HG02885 (cell line): Measurements from ENCODE around the gene ROR2.

Source experiments
- ATAC-seq: cut with Tn5 transposase; IDR thresholded peaks from one replicate; pipeline ENCODE4 v1.9.1; 2021; ENCODE audit warnings: mild to moderate bottlenecking; ENCODE audit not compliant: unreplicated experiment, poor library complexity

ROR2 gene

DNA sequence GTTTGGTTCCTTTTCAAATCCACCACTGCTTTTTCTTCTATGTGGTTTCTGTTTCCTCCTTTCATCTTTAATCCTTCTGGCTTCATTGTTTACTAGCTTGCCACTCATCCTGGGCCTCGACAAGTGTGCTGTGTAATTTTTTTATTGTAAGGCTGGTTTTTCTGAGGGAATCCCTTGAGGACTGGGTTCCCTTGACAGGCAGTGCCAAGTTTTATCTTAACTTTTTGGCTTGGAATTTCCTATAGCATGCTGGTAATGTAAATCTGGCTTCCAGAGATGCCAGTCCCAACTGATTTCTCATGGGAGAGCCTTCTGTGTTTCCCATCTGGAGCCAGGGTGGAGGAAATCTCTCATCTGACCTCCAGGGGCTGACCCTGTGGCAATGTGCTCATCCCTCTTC, 184.7 kb downstream of the ROR2 start:
- no peak for ATAC-seq

- no peak for ATAC-seq
Observed at GRCh38 chr9:91764661-91765060, 185.4 kb downstream of the ROR2 start.

- no peak for ATAC-seq
Observed at GRCh38 chr9:91761362-91761761, 188.7 kb downstream of the ROR2 start.

GRCh38 chr9:91760906-91761305, 189.1 kb downstream of the ROR2 start:
- no peak for ATAC-seq

- ATAC-seq, result peak; percentile 54
Observed at GRCh38 chr9:91758491-91758981, 191.5 kb downstream of the ROR2 start.

DNA sequence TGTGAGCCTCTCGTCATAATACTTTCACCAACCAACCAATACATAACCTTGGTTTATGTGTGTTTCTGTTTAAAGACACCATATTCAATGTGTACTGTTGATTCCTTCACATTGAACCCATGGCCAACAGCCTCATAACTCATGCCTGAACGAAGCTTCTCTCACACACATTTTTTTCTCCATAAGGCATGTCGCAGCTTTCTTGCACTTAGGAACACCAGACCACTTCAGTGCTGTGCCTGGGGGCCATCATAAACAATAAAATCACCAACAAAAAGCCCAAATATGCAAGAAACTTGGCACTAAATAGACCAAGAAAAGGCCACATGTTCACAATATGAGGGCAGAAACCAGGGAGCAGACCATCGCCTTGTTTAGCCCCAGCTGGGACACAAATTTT, 192.2 kb downstream of the ROR2 start:
- ATAC-seq, result no peak

- no peak for ATAC-seq
Observed at GRCh38 chr9:91756510-91756780, 193.6 kb downstream of the ROR2 start.

DNA sequence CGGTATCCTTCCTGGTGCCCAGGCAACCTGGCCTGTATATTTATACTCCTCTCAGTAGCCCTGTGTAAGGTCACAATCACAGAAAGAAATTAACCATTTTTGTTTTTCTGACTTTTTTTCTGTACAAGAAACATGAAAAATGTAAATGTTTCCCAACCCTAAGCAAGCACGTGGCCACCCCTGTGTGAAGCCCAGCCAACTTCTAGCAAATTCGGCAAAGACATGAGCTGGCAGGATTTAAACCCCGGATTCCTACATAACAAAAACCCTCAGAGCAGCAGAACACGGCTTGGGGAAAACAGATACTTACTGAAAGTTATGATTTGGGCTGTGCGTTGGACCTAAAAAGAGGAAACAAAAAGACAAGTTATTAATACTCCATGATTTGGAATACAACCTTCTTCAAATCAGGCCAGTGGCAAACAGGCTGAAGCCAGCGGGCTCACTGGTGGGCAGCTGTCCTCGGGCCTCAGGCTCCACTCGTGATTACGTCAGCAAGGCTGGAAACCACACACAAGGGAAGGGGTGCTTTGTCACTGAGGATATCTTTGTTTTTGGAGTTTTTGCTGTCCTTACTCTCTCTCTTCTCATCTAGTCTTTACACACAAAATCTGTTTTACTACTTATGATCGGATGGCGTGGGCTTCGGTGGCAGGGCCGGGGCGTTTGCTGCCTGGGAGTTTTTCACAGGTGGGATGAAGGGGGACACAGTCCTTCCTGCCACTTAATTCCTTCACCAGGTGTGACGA, 194.1 kb downstream of the ROR2 start:
- no peak for ATAC-seq

- ATAC-seq, result no peak
Observed at GRCh38 chr9:91753711-91754110, 196.3 kb downstream of the ROR2 start.

DNA sequence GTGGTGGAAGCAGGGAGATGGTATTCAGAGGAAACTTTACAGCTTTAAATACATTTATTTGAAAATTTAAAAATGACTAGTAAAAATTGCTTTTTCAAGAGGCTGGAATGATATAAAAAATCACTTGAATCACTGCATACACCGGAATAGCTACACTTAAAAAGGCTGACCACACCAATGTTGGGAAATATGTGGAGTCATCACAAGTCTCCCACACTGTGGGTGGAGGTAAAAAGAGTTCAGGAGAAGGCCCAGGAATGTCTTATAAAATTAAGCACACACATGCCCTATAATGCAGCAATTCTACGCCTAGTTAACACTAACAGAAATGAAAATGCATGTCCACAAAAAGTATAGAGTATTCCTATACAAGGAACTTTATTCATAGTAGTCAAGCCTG, 198.1 kb downstream of the ROR2 start:
- ATAC-seq, result no peak

GRCh38 chr9:91750343-91750742, 199.7 kb downstream of the ROR2 start:
- ATAC-seq, result no peak

DNA sequence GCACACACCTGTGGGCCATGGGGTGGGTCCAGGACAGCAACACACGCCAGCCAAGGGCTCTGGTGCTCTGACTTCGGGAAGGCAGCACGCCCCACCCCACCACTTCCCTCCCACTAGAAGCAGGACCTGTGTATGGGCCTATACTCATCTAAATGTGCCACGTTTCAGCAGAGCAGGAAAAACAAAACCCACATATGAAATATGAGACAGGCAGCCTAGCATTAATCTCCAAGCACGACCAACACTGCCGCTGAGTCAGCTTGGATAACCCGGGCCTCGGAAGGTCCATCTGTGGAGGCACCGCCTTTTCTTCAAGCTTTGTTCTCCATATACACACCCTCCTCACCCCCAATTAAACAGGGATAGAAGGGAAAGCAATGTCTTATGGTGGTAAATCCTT, 203.1 kb downstream of the ROR2 start:
- no peak for ATAC-seq

GRCh38 chr9:91746357-91746756, 203.7 kb downstream of the ROR2 start:
- no peak for ATAC-seq

GRCh38 chr9:91744114-91744513, 205.9 kb downstream of the ROR2 start:
- no peak for ATAC-seq

- no peak for ATAC-seq
Observed at GRCh38 chr9:91741522-91741921, 208.5 kb downstream of the ROR2 start.

- ATAC-seq, result no peak
Observed at GRCh38 chr9:91740701-91741100, 209.3 kb downstream of the ROR2 start.

DNA sequence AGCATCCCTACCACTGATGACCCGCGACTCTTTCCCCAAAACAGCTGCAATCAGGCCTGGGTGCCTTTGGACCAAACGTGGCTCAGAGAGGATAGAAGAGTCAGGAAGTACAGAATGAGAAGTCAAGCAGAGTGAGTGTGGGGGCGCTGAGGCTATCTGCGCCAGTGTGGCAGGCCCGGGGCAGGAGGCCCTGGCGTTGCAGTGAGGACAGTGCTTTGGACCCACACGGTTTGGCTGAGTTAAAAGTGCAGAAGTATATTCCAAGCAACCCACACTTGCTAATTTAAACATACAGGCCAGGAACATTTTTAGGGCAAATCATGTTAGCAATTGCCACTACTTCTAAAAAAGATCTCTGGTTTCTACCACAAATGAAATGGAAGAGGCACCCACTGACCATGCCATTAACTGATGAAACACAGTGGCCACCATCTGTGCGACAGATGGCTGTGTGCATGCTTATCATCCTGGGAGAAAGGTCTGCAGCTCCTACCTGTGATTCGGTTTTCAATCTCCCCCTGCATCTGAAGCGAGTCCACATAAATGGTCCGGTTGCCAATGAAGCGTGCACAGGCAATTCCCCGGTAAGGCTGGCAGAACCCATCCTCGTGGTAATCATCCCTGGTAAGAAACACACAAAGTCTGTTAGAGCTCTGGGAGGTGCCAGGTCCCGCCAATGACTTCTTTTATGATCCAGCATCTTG, 213.0 kb downstream of the ROR2 start:
- no peak for ATAC-seq

DNA sequence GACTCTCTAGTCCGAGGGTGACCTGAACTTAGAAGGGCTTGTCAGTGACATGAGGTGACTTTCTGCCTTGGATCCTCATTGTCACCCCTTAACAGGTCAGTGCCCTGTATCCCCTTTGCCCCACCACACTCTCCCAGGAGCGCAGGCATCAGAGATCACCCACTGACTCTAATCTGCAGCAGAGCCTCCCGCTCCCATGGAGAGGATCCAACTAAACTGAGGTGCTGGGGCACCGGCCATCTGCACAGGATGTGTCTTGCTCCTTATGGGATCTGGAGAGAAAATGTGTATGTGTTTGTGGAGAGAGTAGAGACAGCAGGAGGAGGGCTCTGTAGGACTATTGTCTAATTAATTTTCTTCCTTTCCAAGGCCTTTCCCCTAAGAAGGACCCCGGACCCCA, 213.7 kb downstream of the ROR2 start:
- ATAC-seq, result no peak

DNA sequence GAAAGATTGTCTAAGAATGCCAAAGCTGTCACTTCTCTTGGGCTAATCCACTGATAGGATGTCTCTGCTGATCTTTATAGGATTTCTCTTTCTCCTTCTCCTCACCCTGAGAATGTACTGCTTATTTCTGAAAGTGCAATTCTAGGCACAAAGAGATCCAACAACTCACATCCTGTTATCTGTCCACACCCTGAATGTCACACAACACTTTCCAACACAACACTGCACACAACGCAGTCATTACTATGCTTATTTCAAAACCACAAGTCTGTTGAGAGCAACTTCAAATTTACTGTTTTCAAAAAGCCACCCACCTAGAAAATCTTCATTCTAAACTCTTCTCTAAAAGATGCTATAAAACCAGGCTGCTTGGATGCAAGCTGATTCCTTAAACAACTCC, 215.0 kb downstream of the ROR2 start:
- ATAC-seq, result no peak

- ATAC-seq, result peak; percentile 41
Observed at GRCh38 chr9:91734371-91734981, 215.6 kb downstream of the ROR2 start.

GRCh38 chr9:91733006-91733624, 216.9 kb downstream of the ROR2 start:
- no peak for ATAC-seq
